ENCODE data around the gene PTPRQ.
A peak's percentile ranks its signal among the peaks of the same experiment; 100 is the strongest.
"Not testable (repeated sequence)": the region's sequence is repeated elsewhere in the genome, so short reads cannot be mapped to it uniquely, and the experiment has no call there.

Gene PTPRQ

DNA sequence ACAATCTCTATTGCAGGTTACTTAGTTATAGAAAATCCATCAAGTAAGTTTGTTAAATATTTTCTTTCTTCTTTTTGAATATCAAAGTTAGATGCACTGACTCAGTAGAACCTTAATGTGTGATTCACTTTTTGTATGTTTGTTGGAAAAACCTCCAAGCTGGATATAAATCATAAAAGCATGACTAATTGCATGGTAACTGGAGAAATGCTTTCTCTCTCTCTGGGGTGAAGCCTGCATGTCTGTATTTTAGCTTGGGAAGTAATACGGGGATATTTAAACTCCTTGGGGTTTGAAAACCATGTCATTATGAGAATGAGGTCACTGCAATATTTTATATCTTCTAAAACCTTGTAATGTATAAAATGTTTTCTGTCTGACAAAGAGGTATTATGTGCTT, 204.8 kb downstream of the PTPRQ start:
- Histone ChIP-seq H3K4me1 (ENCODE audit: control insufficient read depth, insufficient read depth, low read length) (peaks cover 15% of the 10 kb centered on the region), H3K36me3 (ENCODE audit: control insufficient read depth, insufficient read depth, low read length, severe bottlenecking) (no peaks in the 10 kb centered on the region), H3K9me3 (ENCODE audit: control insufficient read depth, low read length) (no peaks in the 10 kb centered on the region), H3K4me3 (ENCODE audit: low read length) (no peak overlapping the region), H3K9ac (ENCODE audit: low read length) (no peak overlapping the region), H3K27me3 (replicated peaks; ENCODE audit: control insufficient read depth, insufficient read depth, low read length) (no peaks in the 10 kb centered on the region)
- peak; percentile 79 for DNase-seq (ENCODE audit: low read depth)

DNA sequence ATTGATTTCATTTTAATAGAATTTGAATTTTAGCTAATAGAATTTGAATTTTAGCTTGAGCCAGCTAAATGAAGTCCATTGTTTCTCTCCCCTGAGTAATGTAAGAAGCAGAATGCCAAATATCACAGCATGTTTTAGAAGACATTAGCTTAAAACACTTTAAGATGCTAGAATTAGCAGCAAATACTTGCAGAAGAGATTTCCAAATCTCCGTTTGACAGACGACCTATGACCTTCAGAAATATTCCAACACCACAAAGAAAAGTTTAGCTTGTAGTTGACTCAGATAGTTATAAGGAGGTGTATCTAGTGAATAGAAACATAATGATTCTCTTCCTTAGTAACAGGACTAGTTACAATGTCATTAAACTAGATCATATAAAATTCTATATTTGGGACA, 211.7 kb downstream of the PTPRQ start:
- Histone ChIP-seq H3K27me3 (replicated peaks; ENCODE audit: control insufficient read depth, insufficient read depth, low read length) (no peaks in the 10 kb centered on the region), H3K9me3 (ENCODE audit: control insufficient read depth, low read length) (no peaks in the 10 kb centered on the region), H3K4me3 (ENCODE audit: low read length) (no peak overlapping the region), H3K4me1 (ENCODE audit: control insufficient read depth, insufficient read depth, low read length) (peaks cover 14% of the 10 kb centered on the region), H3K36me3 (ENCODE audit: control insufficient read depth, insufficient read depth, low read length, severe bottlenecking) (no peaks in the 10 kb centered on the region), H3K9ac (ENCODE audit: low read length) (no peak overlapping the region)
- DNase-seq (ENCODE audit: low read depth) = peak; percentile 24

DNA sequence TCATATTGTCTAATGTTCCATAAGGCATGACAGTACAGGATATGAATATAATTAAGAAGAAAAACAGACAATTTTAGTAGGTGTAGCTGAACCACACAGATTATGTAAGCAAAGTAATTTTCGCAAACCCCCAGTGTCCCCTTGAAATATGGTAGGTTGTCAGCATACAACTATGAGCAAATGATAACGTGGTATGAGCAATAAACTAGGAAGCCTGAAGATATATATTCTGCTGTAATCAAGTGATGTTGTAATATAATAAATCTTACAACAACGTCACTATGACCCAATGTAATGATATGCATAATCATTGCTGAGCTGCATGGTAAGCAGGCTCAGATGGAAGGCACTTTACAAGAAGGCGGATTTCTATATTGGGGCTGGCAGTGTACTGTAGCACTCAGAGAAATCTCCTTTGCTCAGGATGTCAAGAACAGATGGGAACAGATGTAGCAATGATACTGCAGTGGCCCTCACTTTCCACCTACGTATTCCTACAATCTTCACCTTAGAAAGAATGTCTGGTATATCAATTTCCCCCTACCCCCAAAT, 215.6 kb downstream of the PTPRQ start:
- Histone ChIP-seq H3K27me3 (replicated peaks; ENCODE audit: control insufficient read depth, insufficient read depth, low read length) (no peaks in the 10 kb centered on the region), H3K36me3 (ENCODE audit: control insufficient read depth, insufficient read depth, low read length, severe bottlenecking) (no peaks in the 10 kb centered on the region), H3K9ac (ENCODE audit: low read length) (no peak overlapping the region), H3K9me3 (ENCODE audit: control insufficient read depth, low read length) (no peaks in the 10 kb centered on the region), H3K4me3 (ENCODE audit: low read length) (no peak overlapping the region), H3K4me1 (ENCODE audit: control insufficient read depth, insufficient read depth, low read length) (peaks cover 14% of the 10 kb centered on the region)
- DNase-seq (ENCODE audit: low read depth) = no peak

DNA sequence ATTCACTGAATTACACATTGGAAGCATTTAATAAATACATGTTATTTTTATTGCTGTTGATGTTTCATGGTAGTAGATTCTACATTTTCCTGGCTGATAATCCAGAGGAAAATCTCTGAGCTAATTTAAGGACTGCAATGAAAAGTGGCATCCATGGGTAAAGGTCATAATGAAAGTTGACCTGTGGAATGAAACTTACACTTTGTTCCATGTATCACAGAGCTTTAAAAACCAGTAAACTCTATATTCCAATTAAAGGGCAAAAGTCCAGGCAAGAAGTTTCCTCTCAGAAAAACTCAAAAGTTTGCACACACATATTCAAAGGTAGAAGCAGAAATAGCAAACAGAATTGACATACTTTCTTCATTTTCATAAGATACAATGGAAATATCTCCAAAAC, 218.6 kb downstream of the PTPRQ start:
- Histone ChIP-seq H3K9me3 (ENCODE audit: control insufficient read depth, low read length) (no peaks in the 10 kb centered on the region), H3K4me3 (ENCODE audit: low read length) (no peak overlapping the region), H3K4me1 (ENCODE audit: control insufficient read depth, insufficient read depth, low read length) (no peaks in the 10 kb centered on the region), H3K27me3 (replicated peaks; ENCODE audit: control insufficient read depth, insufficient read depth, low read length) (no peaks in the 10 kb centered on the region), H3K36me3 (ENCODE audit: control insufficient read depth, insufficient read depth, low read length, severe bottlenecking) (no peaks in the 10 kb centered on the region), H3K9ac (ENCODE audit: low read length) (no peak overlapping the region)
- DNase-seq (ENCODE audit: low read depth) = no peak

GRCh38 chr12:80670214-80670613, 226.2 kb downstream of the PTPRQ start:
- no peaks in the 10 kb centered on the region for H3K27me3 ChIP-seq (replicated peaks; ENCODE audit: control insufficient read depth, insufficient read depth, low read length)

DNA sequence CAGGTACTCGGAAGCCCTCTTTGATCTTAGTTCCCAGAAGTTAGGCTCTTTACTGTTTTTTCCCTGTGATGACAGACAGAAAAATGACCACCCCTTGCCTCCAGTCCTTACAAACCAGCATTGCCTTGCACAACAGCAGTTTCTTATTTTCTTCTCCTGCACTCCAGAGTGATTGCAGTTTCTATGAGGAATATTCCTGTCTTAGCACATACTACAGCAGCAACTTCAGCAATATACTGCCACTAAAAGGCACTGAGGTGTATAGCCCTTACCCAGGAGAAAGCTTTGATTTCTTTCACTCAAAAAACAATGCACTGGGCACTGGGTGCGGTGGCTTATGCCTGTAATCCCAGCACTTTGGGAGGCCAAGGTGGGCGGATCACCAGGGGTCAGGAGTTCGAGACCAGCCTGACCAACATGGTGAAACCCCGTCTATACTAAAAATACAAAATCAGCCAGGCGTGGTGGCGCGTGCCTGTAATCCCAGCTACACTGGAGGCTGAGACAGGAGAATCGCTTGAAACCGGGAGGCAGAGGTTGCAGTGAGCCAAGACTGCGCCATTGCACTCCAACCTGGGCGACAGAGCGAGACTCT, 232.1 kb downstream of the PTPRQ start:
- H3K36me3 ChIP-seq (ENCODE audit: control insufficient read depth, insufficient read depth, low read length, severe bottlenecking); H3K9ac ChIP-seq (ENCODE audit: low read length); H3K9me3 ChIP-seq (ENCODE audit: control insufficient read depth, low read length); H3K4me1 ChIP-seq (ENCODE audit: control insufficient read depth, insufficient read depth, low read length); H3K4me3 ChIP-seq (ENCODE audit: low read length); H3K27me3 ChIP-seq (replicated peaks; ENCODE audit: control insufficient read depth, insufficient read depth, low read length): not testable (repeated sequence)
- DNase-seq (ENCODE audit: low read depth) = peak; percentile 63

More at GRCh38 chr12:80670214-80670613, 226.2 kb downstream of the PTPRQ start:
- DNase-seq (ENCODE audit: low read depth) = no peak
- H3K4me3 ChIP-seq (ENCODE audit: low read length) = no peak overlapping the region
- H3K36me3 ChIP-seq (ENCODE audit: control insufficient read depth, insufficient read depth, low read length, severe bottlenecking) = no peaks in the 10 kb centered on the region
- H3K9me3 ChIP-seq (ENCODE audit: control insufficient read depth, low read length) = no peaks in the 10 kb centered on the region
- H3K4me1 ChIP-seq (ENCODE audit: control insufficient read depth, insufficient read depth, low read length) = no peaks in the 10 kb centered on the region
- no peak overlapping the region for H3K9ac ChIP-seq (ENCODE audit: low read length)

DNA sequence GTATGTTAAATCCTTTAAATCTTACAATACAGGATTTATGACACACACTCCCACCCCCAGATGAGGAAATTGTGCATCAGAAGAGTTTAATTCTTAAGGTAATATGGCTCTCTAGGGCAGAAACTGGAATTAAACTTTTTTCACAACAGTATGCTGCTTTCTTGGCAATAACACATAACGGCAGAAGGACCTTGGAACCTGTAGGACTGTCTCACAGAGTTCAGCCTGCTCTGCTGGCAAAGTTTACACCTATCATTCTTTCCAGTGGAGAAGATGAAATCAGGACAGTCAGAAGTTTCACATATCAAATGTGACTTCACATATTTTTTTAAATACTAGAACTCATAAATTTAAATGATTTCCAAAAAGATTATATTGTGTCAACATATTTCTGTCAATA, 232.8 kb downstream of the PTPRQ start:
- Histone ChIP-seq H3K27me3 (replicated peaks; ENCODE audit: control insufficient read depth, insufficient read depth, low read length) (no peaks in the 10 kb centered on the region), H3K9ac (ENCODE audit: low read length) (no peak overlapping the region), H3K36me3 (ENCODE audit: control insufficient read depth, insufficient read depth, low read length, severe bottlenecking) (no peaks in the 10 kb centered on the region), H3K9me3 (ENCODE audit: control insufficient read depth, low read length) (no peaks in the 10 kb centered on the region), H3K4me1 (ENCODE audit: control insufficient read depth, insufficient read depth, low read length) (no peaks in the 10 kb centered on the region), H3K4me3 (ENCODE audit: low read length) (no peak overlapping the region)
- DNase-seq (ENCODE audit: low read depth) = no peak

GRCh38 chr12:80677994-80678393, 234.0 kb downstream of the PTPRQ start:
- Histone ChIP-seq H3K9me3 (ENCODE audit: control insufficient read depth, low read length) (no peaks in the 10 kb centered on the region), H3K9ac (ENCODE audit: low read length) (no peak overlapping the region), H3K27me3 (replicated peaks; ENCODE audit: control insufficient read depth, insufficient read depth, low read length) (no peaks in the 10 kb centered on the region), H3K4me1 (ENCODE audit: control insufficient read depth, insufficient read depth, low read length) (no peaks in the 10 kb centered on the region), H3K36me3 (ENCODE audit: control insufficient read depth, insufficient read depth, low read length, severe bottlenecking) (no peaks in the 10 kb centered on the region), H3K4me3 (ENCODE audit: low read length) (no peak overlapping the region)
- DNase-seq (ENCODE audit: low read depth) = no peak

GRCh38 chr12:80679346-80680131, 235.5 kb downstream of the PTPRQ start:
- Histone ChIP-seq H3K9ac (ENCODE audit: low read length) (no peak overlapping the region), H3K36me3 (ENCODE audit: control insufficient read depth, insufficient read depth, low read length, severe bottlenecking) (no peaks in the 10 kb centered on the region), H3K9me3 (ENCODE audit: control insufficient read depth, low read length) (no peaks in the 10 kb centered on the region), H3K4me3 (ENCODE audit: low read length) (no peak overlapping the region), H3K4me1 (ENCODE audit: control insufficient read depth, insufficient read depth, low read length) (no peaks in the 10 kb centered on the region), H3K27me3 (replicated peaks; ENCODE audit: control insufficient read depth, insufficient read depth, low read length) (no peaks in the 10 kb centered on the region)
- DNase-seq (ENCODE audit: low read depth) = no peak

GRCh38 chr12:80681287-80681686, 237.3 kb downstream of the PTPRQ start:
- Histone ChIP-seq H3K9me3 (ENCODE audit: control insufficient read depth, low read length) (no peaks in the 10 kb centered on the region), H3K27me3 (replicated peaks; ENCODE audit: control insufficient read depth, insufficient read depth, low read length) (no peaks in the 10 kb centered on the region), H3K4me1 (ENCODE audit: control insufficient read depth, insufficient read depth, low read length) (no peaks in the 10 kb centered on the region), H3K9ac (ENCODE audit: low read length) (no peak overlapping the region), H3K4me3 (ENCODE audit: low read length) (no peak overlapping the region), H3K36me3 (ENCODE audit: control insufficient read depth, insufficient read depth, low read length, severe bottlenecking) (no peaks in the 10 kb centered on the region)
- DNase-seq (ENCODE audit: low read depth) = peak; percentile 53

DNA sequence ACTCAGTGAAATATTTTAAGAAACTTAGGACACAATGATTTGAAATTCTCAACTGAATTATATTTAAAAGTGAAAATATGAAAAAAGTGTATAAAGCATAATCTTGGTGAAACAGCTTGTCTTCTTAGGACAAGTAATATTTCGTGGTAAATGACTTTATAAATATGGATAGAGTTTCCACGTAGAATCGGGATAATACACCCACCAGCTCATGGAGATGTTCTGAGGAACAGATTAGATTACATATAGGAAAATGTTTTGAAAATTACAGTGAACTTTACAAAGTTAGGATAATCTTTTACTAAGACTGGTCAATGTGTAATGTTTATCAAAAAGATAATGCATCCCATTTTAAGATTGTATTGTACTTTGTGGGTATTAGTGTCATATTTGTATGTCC, 237.8 kb downstream of the PTPRQ start:
- Histone ChIP-seq H3K9me3 (ENCODE audit: control insufficient read depth, low read length) (no peaks in the 10 kb centered on the region), H3K4me3 (ENCODE audit: low read length) (no peak overlapping the region), H3K4me1 (ENCODE audit: control insufficient read depth, insufficient read depth, low read length) (no peaks in the 10 kb centered on the region), H3K36me3 (ENCODE audit: control insufficient read depth, insufficient read depth, low read length, severe bottlenecking) (no peaks in the 10 kb centered on the region), H3K27me3 (replicated peaks; ENCODE audit: control insufficient read depth, insufficient read depth, low read length) (no peaks in the 10 kb centered on the region), H3K9ac (ENCODE audit: low read length) (no peak overlapping the region)
- no peak for DNase-seq (ENCODE audit: low read depth)
